AG20443 (cell line): ENCODE data around the gene POPDC3.
"Not testable (repeated sequence)": the region's sequence is repeated elsewhere in the genome, so short reads cannot be mapped to it uniquely, and the experiment has no call there.

Source experiments
- DNase-seq: peaks from one replicate; pipeline ENCODE4 v3.0.0; 2012; ENCODE audit warnings: low spot score, mixed read lengths

POPDC3 gene

DNA sequence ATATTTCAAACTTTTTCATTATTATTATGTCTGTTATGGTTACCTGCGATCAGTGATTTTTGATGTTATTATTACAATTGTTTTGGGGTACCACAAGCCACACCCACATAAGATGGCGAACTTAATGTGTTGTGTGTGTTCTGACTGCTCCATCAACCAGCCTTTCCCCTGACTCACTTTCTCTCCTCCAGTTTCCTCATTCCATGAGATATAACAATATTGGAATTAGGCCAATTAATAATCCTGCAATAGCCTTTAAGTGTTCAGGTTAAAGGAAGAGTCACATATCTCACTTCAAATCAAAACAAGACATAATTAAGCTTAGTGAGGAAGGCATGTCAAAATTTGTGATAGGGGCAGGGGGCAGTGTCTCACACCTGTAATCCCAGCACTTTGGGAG is 16.3 kb upstream of the POPDC3 start:
- DNase-seq, result no peak

- no peak for DNase-seq
These were observed 14.8 kb upstream of the POPDC3 start for GRCh38 chr6:105194591-105194990.

- no peak for DNase-seq
These were observed 14.3 kb upstream of the POPDC3 start for GRCh38 chr6:105194106-105194505.

- peak; percentile 69 for DNase-seq
These were observed 13.8 kb upstream of the POPDC3 start for GRCh38 chr6:105193647-105194046.

- DNase-seq, result peak; percentile 61
These were observed 13.1 kb upstream of the POPDC3 start for GRCh38 chr6:105192707-105193465.

GRCh38 chr6:105191351-105191750 is 11.5 kb upstream of the POPDC3 start:
- DNase-seq, result no peak

DNA sequence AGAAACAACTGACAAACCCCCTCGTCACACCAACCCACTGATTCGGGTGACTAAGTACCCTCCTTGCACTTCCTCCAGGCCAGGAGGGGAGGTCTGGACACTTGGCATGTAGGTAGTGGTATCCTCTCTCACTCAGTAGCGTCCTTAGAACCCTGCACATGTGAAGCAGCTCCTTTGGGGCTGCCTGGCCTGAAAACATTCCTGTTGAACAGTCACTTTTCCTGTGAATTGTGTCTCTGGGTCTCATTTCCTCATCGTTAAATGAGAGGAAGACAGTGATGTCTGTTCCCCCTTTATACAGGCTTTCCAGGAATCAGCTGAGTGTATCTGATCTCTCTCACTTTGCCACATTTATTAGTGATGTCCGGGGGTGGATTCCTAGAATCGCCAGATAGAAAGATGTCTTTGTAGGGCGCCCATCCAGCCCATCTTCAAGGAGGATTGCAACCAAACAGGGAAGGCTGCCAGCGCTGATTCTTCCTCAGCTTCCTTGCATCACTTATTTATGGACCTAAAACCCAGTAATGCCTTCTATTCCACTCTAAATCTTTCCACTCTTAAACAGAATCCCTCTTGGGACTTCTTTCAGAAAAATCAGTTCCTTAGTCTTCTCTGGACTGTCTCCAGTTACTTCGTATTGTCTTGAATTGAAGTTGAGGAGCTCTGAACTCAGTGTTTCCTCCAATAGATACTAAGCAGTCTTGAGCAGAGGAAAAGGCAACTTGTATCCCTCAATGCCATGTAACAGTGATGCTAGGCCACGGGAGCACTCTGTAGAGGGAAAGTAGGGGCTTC is 9.4 kb upstream of the POPDC3 start:
- DNase-seq, result no peak

GRCh38 chr6:105188251-105188650 is 8.4 kb upstream of the POPDC3 start:
- no peak for DNase-seq

DNA sequence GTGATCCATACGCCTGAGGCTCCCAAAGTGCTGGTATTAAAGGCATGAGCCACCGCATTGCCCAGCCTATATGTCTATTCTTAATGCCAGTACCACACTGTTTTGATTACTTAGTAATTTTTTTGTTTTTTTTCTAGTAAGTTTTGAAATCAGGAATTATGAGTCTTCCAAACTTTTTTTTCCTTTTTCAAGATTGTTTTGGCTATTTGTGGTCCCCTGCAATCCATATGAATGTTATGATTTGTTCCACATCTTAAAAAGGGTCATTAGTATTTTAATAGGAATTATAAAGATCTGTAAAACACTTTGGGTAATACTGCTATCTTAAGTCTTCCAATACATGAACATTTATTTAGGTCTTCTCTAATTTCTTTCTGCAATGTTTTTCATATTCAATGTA is 6.8 kb upstream of the POPDC3 start:
- DNase-seq, result no peak

- no peak for DNase-seq
These were observed 5.1 kb upstream of the POPDC3 start for GRCh38 chr6:105184921-105185320.

GRCh38 chr6:105181981-105182515 is 2.2 kb upstream of the POPDC3 start:
- no peak for DNase-seq

GRCh38 chr6:105178636-105179035 is 1.2 kb downstream of the POPDC3 start:
- DNase-seq, result no peak

- DNase-seq, result peak; percentile 75
These were observed 1.7 kb downstream of the POPDC3 start for GRCh38 chr6:105178110-105178509.

DNA sequence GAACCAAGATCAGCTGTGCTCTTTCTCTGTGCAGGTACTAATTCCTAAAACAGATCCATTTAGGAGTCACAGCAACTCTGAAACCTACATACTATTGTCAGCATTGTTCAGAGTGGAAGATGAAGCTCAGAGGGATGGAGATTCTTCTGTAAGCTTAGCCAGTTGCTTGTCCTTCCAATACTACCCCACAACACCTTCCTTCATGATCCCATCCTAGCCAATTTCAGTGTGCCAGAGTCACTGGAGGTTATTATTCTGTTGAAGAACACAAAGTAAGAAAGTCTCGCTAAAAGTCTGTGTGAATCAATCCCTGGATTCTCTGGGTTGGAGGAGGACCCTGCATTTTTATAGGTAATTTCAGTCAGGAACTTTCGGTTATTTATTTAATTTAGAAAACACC is 2.3 kb downstream of the POPDC3 start:
- DNase-seq, result no peak

DNA sequence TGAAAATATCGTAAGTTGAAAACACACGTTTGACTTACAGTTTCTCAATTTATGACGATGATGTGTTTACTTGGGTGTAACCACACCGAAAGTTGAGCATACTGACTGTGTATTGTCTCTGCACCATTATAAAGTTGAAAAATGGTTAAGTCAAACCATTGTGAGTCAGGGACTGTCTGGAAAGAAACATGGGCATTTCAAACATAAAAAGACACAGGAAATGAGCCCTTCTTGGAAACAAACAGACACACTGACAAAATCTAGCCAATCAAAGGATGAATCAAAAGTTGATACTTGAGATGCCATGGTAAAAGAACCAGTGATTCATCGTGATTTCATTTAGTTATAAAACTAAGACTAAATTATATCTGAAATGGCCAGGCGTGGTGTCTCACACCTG is 5.3 kb downstream of the POPDC3 start:
- DNase-seq, result no peak

DNA sequence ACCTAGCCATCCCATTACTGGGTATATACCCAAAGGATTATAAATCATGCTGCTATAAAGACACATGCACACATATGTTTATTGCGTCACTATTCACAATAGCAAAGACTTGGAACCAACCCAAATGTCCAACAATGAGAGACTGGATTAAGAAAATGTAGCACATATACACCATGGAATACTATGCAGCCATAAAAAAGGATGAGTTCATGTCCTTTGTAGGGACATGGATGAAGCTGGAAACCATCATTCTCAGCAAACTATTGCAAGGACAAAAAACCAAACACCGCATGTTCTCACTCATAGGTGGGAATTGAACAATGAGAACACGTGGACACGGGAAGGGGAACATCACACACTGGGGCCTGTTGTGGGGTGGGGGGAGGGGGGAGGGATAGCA is 7.3 kb downstream of the POPDC3 start:
- DNase-seq, result not testable (repeated sequence)

- no peak for DNase-seq
These were observed 9.8 kb downstream of the POPDC3 start for GRCh38 chr6:105170059-105170458.

DNA sequence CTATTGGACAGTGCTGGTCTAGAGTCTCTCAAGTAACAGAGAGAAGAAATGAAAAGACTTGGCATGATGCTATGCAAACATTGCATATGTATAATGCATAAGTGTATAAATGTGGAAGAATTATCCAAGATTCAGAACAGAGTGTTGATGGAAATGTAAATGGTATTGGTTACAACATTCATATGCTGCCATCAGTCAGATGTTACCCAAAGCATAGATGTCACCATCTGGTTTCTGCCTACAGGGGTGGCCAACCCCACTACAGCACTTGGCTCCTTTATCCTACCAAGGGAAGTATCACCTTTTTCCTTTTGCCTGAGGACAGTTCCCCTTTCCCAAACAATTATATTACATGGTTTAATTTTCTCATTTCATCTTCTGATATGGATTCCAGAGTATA is 11.9 kb downstream of the POPDC3 start:
- DNase-seq, result no peak

DNA sequence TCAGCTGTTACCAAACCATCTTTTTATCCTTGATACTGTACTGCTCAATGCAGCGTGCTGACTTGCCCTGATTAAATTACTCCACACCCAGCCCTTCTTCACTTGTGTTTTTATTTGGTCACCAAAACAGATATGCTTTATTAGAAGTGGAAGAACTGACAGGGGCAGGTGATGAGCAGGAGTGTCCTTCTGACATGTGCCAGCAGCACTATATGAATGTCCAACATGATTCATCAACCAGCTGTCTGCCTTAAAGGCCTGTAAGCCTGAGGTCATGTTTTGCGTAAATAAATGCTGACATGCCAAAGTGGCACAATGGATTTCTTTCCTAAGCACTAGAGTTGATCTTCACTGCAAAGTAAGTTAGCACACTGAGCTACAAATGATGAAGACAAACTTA is 15.4 kb downstream of the POPDC3 start:
- no peak for DNase-seq

- DNase-seq, result no peak
These were observed 16.6 kb downstream of the POPDC3 start for GRCh38 chr6:105163183-105163582.

GRCh38 chr6:105162377-105162776 is 17.4 kb downstream of the POPDC3 start:
- no peak for DNase-seq

DNA sequence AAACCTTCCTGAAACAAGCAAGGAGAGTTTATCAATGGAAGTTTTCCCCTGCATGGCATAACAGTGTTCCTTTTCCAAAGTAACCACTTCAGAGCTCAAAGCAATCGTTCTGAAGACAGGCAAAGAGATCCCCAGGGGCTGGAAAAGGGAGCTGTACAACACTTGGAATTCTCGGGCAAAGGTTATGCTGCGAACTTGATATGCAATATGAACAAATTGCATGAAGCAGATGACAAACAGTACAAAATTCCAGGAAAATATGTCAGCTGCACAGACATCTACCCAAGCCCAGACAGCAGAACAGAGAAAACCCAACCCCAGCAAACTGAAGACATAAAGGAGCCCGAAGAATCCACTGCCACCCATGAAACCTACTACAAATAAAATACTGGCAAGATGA is 18.4 kb downstream of the POPDC3 start:
- DNase-seq, result no peak

GRCh38 chr6:105153676-105154075 is 26.1 kb downstream of the POPDC3 start:
- no peak for DNase-seq
